Keratinocyte (primary cell): Measurements from ENCODE around the gene SRP54. TPM values are rescaled to one million over a fixed set of nuclear protein-coding genes. Genes with fewer than 3 reads are reported as not detected.
"Not testable (repeated sequence)": the region's sequence is repeated elsewhere in the genome, so short reads cannot be mapped to it uniquely, and the experiment has no call there.

Source experiments
- DNase-seq: peaks from one replicate; pipeline ENCODE4 v3.0.0-alpha.2; 2011; ENCODE audit warnings: low read depth, missing footprints, low spot score
- FAIRE-seq: peaks from 2 replicates; lab custom pipeline; 2011; peaks lifted over from hg19 to GRCh38; lab: Jason Lieb, UNC
- H2AFZ ChIP-seq: 2 replicates; pipeline ENCODE4 v1.6.0; 2012; ENCODE audit warnings: low read length, control low read depth, inconsistent platforms; ENCODE audit not compliant: control insufficient read depth
- H3K27ac ChIP-seq: 2 replicates; pipeline ENCODE4 v1.5.1; 2011; ENCODE audit warnings: low read length; ENCODE audit not compliant: control insufficient read depth, insufficient read depth
- H3K27me3 ChIP-seq: 3 replicates; pipeline ENCODE4 v1.6.0; 2011; ENCODE audit warnings: low read length; ENCODE audit not compliant: control insufficient read depth, insufficient read depth; ENCODE audit errors: extremely low read depth
- H3K36me3 ChIP-seq, 2 experiments: 2 replicates in 1 of 2; 3 replicates in 1 of 2; pipeline ENCODE4 v1.5.1; 2011; ENCODE audit warnings: low read length in 2 of 2, mild to moderate bottlenecking in 1 of 2; ENCODE audit not compliant: control insufficient read depth in 2 of 2, insufficient read depth in 2 of 2; ENCODE audit errors: extremely low read depth in 1 of 2
- H3K4me1 ChIP-seq: 3 replicates; pipeline ENCODE4 v1.5.1; 2011; ENCODE audit warnings: low read length; ENCODE audit not compliant: control insufficient read depth, insufficient read depth; ENCODE audit errors: extremely low read depth
- H3K4me2 ChIP-seq: 3 replicates; pipeline ENCODE4 v1.6.0; 2011; ENCODE audit warnings: low read depth, low read length; ENCODE audit not compliant: control insufficient read depth, insufficient read depth; ENCODE audit errors: extremely low read depth
- H3K4me3 ChIP-seq, 3 experiments: fragments of 200-600 bp in 1 of 3; sonication (generic) in 1 of 3; 2 replicates in 2 of 3; 3 replicates in 1 of 3; pipeline ENCODE4 v1.5.1; 2011 to 2016; ENCODE audit warnings: low read length in 3 of 3, mild to moderate bottlenecking in 3 of 3, control low read depth in 2 of 3, inconsistent platforms in 1 of 3, low read depth in 1 of 3, mixed read lengths in 1 of 3, mixed run types in 1 of 3, moderate library complexity in 1 of 3; ENCODE audit not compliant: control insufficient read depth in 2 of 3, insufficient read depth in 2 of 3; ENCODE audit errors: extremely low read depth in 1 of 3
- H3K79me2 ChIP-seq: 2 replicates; pipeline ENCODE4 v1.6.0; 2012; ENCODE audit warnings: low read length; ENCODE audit not compliant: control insufficient read depth, insufficient read depth
- H3K9ac ChIP-seq: 3 replicates; pipeline ENCODE4 v1.6.0; 2011; ENCODE audit warnings: low read length; ENCODE audit not compliant: control insufficient read depth, insufficient read depth; ENCODE audit errors: extremely low read depth
- H3K9me1 ChIP-seq: 3 replicates; pipeline ENCODE4 v1.6.0; 2011; ENCODE audit warnings: low read length; ENCODE audit not compliant: control insufficient read depth, insufficient read depth; ENCODE audit errors: extremely low read depth
- H3K9me3 ChIP-seq: 2 replicates; pipeline ENCODE4 v1.5.1; 2012; ENCODE audit warnings: low read depth, low read length; ENCODE audit not compliant: control insufficient read depth
- H4K20me1 ChIP-seq: 3 replicates; pipeline ENCODE4 v1.6.0; 2011; ENCODE audit warnings: low read length; ENCODE audit not compliant: control insufficient read depth, insufficient read depth; ENCODE audit errors: extremely low read depth
- CTCF ChIP-seq, 3 experiments: IDR thresholded peaks in 1 of 3; conservative IDR thresholded peaks in 1 of 3; optimal IDR thresholded peaks in 1 of 3; 2 replicates in 2 of 3; 3 replicates in 1 of 3; pipeline versions ENCODE3 to v1.5.1; 2011; ENCODE audit warnings: low read length in 3 of 3, mild to moderate bottlenecking in 3 of 3, moderate library complexity in 2 of 3, control low read depth in 1 of 3, inconsistent platforms in 1 of 3; ENCODE audit not compliant: insufficient read depth in 2 of 3; ENCODE audit errors: extremely low read depth in 1 of 3
- EZH2 ChIP-seq: IDR thresholded peaks from one replicate; pipeline ENCODE4 v1.6.1; 2012; ENCODE audit warnings: inconsistent platforms, mild to moderate bottlenecking, low read length, moderate library complexity
- dilution Hi-C: fragments of 300-500 bp; cut with MboI; formaldehyde crosslinking; loops from one replicate; pipeline ENCODE4 v1.7.0; 2020; ENCODE audit warnings: low sequenced_read_pairs; ENCODE audit not compliant: extremely low pct_ligation_motif_present
- polyA plus RNA-seq, 5 experiments: library from polyadenylated mRNA; depleted of rRNA in 3 of 5; stranded (reverse) in 3 of 5; stranded (forward) in 1 of 5; unstranded in 1 of 5; fragments of >200 nt; gene quantifications; 1 replicate in 1 of 5; 2 replicates in 3 of 5; 3 replicates in 1 of 5; pipeline versions ENCODE4 v1.2.1 to v1.2.3, GENCODE V29; 2011 to 2012; ENCODE audit warnings: missing spikeins in 2 of 5, low read depth in 1 of 5, low replicate concordance in 1 of 5

The SRP54 gene
- polyA plus RNA-seq, 1 donor (not counting 4 experiments of a cell fraction or from before 2014, with no cell fraction given): 41.6 TPM

DNA sequence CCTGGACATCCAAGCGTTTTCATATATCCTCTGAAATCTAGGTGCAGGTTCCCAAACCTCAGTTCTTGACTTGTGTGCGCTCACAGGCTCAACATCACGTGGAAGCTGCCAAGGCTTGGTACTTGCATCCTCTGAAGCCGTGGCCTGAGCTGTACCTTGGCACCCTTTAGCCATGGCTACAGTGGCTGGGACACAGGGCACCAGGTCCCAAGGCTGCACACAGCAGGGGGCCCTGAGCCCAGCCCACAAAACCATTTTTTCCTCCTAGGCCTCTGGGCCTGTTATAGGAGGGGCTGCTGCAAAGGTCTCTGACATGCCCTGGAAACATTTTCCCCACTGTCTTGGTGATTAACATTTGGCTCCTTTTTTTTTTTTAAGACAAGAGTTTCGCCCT, 51.6 kb downstream of the SRP54 start:
- Histone ChIP-seq H3K9me3 (peaks cover 6% of the 10 kb centered on the region), H4K20me1 (no peaks in the 10 kb centered on the region), H3K4me1 (no peaks in the 10 kb centered on the region), H3K79me2 (no peaks in the 10 kb centered on the region), H3K9ac (no peak overlapping the region), H2AFZ (no peak overlapping the region), H3K27ac (no peak overlapping the region), H3K27me3 (no peaks in the 10 kb centered on the region), H3K4me2 (no peak overlapping the region), H3K9me1 (no peaks in the 10 kb centered on the region), H3K36me3 (peaks cover 0 to 4% of the 10 kb centered on the region in 2 experiments), H3K4me3 (no peak overlapping the region)
- dilution Hi-C loops: no loop called here
- DNase-seq: no peak
- FAIRE-seq: no peak
- TF ChIP-seq CTCF (optimal IDR thresholded peaks at IDR 0.05 in 1 of 3, IDR thresholded peaks at IDR 0.05 in 1 of 3, conservative IDR thresholded peaks at IDR 0.05 in 1 of 3; ENCODE audit: extremely low read depth in 1 of 3, insufficient read depth in 2 of 3, low read length in 3 of 3) (no peak), EZH2 (no peak)

- H3K4me1 ChIP-seq, H3K27me3 ChIP-seq, FAIRE-seq, H3K27ac ChIP-seq, H2AFZ ChIP-seq, H3K9me3 ChIP-seq, H4K20me1 ChIP-seq, H3K4me3 ChIP-seq, H3K9ac ChIP-seq, H3K79me2 ChIP-seq, H3K4me2 ChIP-seq, dilution Hi-C loops, DNase-seq, H3K9me1 ChIP-seq, H3K36me3 ChIP-seq: not testable (repeated sequence)
Measured at GRCh38 chr14:35034944-35035554, 52.3 kb downstream of the SRP54 start.

DNA sequence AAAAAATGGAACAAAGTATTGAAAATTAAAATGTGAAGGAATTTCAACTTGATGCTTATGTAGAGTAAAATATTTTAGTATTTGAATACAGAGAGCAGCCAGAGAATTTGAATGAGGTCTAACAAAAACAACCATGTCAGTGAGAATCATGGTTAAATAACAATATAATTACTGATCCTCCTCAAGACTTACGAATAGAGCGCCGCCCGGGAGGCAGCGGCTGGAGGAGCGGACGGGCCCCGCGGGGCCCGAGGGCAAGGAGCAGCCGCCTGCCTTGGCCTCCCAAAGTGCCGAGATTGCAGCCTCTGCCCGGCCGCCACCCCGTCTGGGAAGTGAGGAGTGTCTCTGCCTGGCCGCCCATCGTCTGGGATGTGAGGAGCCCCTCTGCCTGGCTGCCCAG, 55.5 kb downstream of the SRP54 start:
- H3K79me2 ChIP-seq, H2AFZ ChIP-seq, H3K27me3 ChIP-seq, H3K4me2 ChIP-seq, dilution Hi-C loops, H3K36me3 ChIP-seq, H3K9me3 ChIP-seq, DNase-seq, H3K27ac ChIP-seq, H3K9me1 ChIP-seq, H3K9ac ChIP-seq, H3K4me1 ChIP-seq, H4K20me1 ChIP-seq, H3K4me3 ChIP-seq, FAIRE-seq: not testable (repeated sequence)
